ENCODE results near the gene ACTR10.

ACTR10 gene

DNA sequence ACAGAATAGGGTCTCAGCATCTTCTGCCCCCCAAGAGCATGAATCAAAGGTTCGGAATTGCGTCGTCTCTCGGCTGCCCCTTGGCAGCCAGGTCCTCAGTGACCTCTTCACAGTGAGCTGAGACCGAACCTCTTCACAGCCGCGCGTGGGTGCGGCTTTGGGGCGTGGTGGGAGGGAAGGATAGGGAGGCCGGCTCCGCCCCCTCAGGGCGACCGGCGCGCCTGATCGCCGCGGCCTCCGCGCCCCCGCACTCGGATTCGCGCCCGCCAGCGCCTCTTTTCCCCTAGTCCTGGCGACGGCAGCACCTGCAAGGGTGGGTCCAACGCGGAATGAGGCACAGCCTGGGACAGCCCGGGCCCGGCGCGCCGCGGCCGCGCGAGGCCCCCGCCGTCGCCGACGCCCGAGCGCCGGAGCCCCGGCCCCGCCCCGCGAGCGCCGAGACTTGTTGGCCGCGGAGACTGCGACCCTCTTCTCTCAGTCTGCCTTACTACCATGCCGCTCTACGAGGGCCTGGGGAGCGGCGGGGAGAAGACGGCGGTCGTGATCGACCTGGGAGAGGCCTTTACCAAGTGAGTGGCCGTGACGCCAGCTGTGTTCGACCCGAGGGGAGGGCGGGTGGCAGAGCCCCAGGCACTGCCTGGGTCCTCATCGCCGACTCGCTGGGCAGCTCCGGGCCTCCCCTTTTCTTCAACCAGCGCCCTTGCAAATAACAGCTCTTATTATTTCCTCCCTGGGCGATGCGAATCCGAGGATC, at the start of gene ACTR10:
ACTR10 (plus strand) TSS at position 424 of the 754 bp plus-strand sequence; CDS start at position 493, 69 bp downstream.
- peak; percentile 67 for DNase-seq

GRCh38 chr14:58150243-58150805, 49.6 kb upstream of the ACTR10 start:
- DNase-seq = no peak

GRCh38 chr14:58151133-58152013, 48.6 kb upstream of the ACTR10 start:
- no peak for DNase-seq

DNA sequence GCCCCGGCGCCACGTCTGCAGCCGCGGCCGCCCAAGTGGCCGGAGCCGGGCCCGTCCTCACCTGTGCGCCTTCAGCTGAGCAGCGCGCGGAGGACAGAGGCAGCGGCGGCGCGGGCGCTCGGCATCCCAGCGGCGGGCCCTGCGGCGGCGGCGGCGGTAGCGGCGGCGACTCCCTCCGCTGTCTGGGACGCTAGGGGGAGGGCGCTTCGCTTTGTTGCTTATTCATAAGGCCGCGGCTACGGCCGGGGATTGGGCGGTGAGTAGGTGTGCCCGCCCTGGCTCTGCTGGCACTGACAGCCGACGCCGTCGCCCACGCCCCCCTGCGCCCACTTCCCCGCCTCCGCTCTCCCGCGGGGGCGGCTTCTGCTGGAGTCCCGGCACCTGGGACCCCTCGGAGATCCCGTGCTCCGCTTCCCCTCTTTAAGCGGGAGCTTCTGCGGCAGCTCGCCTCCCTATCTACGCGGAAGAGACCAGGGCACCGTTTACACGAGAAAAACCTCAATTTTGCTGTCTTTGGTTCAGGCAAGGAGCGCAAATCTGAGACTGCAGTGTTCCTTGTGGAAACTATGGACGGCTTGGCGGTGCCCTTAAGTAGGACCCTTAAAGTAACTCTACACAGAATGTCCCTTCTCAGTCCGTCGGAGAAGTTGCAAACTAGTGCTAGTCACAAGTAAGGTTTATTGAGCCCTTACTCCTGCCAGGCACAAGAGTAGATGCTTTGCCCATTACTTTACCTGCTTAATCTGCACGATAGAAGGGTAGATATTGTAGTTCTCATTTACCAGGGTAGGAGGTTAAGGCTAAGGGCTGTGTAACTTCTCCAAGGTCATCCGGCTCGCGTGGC, 47.7 kb upstream of the ACTR10 start, which contains the start of gene ARMH4:
ARMH4 (minus strand) TSS at position 200 of the 844 bp plus-strand sequence. CDS start 12,855 bp downstream, outside the sequence.
- peak; percentile 21 for DNase-seq

GRCh38 chr14:58160561-58160960, 39.4 kb upstream of the ACTR10 start:
- DNase-seq = no peak

- DNase-seq = peak; percentile 22
Observed at GRCh38 chr14:58166005-58166983, 33.7 kb upstream of the ACTR10 start.

DNA sequence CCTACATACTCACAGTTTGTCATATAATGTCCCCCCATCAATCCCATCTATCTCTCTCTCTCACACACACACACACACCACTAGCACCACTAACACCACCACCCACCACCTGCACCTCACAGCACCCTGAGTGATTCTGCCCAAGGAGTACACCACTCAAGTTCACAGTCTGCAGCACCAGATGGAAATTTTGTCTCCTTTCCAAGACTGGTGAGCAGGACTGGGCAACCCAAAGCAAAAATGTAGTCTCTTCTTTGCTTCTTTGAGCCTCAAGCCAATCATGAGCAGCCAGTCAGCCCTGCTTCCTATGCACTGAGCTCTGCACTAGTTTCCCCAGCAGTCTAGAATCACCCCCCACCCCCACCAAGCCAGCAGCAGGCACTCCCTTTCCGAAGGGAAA, 32.9 kb upstream of the ACTR10 start:
- DNase-seq = no peak

GRCh38 chr14:58167891-58168290, 32.1 kb upstream of the ACTR10 start:
- no peak for DNase-seq

- peak; percentile 63 for DNase-seq
Observed at GRCh38 chr14:58171090-58171489, 28.9 kb upstream of the ACTR10 start.

DNA sequence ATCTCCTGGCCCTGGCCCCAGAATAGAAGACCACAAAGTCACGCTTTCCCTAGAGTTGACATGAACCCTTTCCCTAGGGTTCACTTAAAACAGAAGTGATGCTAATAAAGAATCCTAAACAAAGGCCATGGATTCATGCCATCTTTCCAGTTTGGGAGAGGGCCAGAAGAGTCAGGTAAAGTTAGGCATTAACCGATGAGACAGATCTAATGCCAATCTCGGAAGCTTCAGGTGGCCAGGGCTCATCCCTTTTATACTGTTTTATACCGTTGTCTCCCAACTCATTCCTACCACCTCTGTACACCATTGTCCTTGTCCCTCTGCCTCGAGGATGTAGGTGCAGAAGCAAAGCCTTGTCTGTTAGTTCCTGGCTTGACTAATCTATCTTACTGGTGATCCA, 22.8 kb upstream of the ACTR10 start:
- DNase-seq = no peak

GRCh38 chr14:58189176-58189575, 10.8 kb upstream of the ACTR10 start:
- no peak for DNase-seq

DNA sequence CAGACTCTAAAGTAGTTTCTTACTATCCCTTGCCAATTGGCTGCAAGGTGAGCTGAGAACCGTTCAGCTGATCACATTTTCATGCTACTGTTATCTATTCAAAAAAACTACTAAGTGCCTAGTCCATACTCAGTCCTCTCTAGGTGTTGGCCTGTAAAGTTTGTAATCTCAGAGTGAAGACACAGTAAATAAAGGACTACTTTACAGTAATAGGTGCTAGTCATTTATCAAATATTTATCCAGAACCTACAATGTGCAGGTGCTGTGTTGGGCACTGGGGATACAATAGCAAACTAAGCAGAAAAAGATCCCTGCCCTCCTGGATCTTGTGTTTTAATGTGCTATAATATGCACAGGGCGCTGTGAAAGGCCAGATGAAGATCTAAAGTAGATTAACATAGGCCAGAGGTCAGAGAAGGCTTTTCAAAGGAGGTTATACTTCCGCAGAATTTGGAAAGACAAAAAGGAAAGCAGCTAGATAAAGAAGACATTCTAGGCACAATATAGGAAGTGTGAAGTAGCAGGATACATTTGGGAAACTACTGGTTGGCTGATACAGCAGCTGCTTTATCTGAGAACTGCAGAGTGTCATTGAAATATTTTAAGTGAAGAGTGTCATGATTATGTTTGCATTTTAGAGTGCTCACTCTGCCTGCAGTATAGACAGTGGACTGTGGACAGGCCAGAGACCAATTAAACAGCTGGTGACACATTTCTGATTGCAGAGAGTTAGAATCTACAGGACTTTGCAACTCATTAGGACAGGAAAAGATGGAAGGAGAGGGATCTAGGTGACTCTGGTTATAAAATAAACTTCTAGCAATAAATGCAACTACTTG, 8.0 kb upstream of the ACTR10 start:
- DNase-seq = no peak

GRCh38 chr14:58193542-58193941, 6.4 kb upstream of the ACTR10 start:
- DNase-seq = no peak

DNA sequence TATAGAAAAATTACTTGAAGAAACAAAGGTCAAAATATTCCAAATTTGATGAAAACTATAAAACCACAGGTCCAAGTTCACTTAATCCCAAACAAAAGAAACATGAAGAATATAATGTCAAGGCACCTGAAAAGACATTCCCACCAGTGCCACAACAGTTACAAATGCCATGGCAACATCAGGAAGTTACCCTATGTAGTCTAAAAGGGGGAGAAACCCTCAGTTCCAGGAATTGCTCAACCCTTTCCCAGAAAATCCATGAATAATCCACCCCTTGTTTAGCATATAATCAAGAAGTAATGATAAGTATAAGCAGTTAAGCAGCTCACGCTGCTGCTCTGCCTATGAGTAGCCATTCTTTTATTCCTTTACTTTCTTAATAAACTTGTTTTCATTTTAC, 3.8 kb upstream of the ACTR10 start:
- DNase-seq = no peak

- DNase-seq = no peak
Observed at GRCh38 chr14:58198086-58198485, 1.9 kb upstream of the ACTR10 start.

- no peak for DNase-seq
Observed at GRCh38 chr14:58200480-58200841, 512 bp downstream of the ACTR10 start.

DNA sequence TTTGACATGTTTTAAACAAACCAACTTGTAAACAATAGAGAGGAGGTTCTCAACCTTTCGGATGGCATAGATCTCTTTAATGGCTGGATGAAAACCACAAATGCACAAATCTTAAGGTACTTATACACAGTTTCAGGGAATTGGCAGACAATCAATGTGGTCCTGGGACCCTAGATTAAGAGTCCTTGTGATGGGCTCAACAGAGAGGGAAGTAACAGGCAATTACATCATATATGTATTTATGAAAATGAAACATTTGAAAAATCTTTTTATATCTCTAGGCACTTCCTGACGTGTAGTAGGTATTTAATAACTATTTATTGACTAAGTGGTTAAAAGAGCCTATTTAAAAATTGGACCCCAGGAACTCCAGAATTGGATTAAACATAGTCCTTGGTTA, 897 bp downstream of the ACTR10 start:
- no peak for DNase-seq

GRCh38 chr14:58213176-58213575, 13.2 kb downstream of the ACTR10 start:
- DNase-seq = no peak

- DNase-seq = no peak
Observed at GRCh38 chr14:58215191-58215914, 15.4 kb downstream of the ACTR10 start.

- DNase-seq = no peak
Observed at GRCh38 chr14:58216544-58216943, 16.6 kb downstream of the ACTR10 start.

Measured in NCI-H1417 treated with DMSO at 0.1 percent for 48 hours (cell line).